GM19397 (cell line): ENCODE data around the gene TMEM127.
"Not testable (repeated sequence)": the region's sequence is repeated elsewhere in the genome, so short reads cannot be mapped to it uniquely, and the experiment has no call there.

Source experiments
- ATAC-seq: cut with Tn5 transposase; IDR thresholded peaks from one replicate; pipeline ENCODE4 v1.9.1; 2021; ENCODE audit warnings: mild to moderate bottlenecking, moderate library complexity; ENCODE audit not compliant: unreplicated experiment

TMEM127 gene

GRCh38 chr2:96241900-96242611 is 23.7 kb downstream of the TMEM127 start:
- ATAC-seq, result peak; percentile 66

GRCh38 chr2:96241227-96241626 is 24.6 kb downstream of the TMEM127 start:
- ATAC-seq, result no peak

GRCh38 chr2:96240341-96241038 is 25.3 kb downstream of the TMEM127 start:
- no peak for ATAC-seq

GRCh38 chr2:96239745-96240264 is 26.0 kb downstream of the TMEM127 start:
- ATAC-seq, result no peak

- no peak for ATAC-seq
Observed at GRCh38 chr2:96239091-96239490, 26.7 kb downstream of the TMEM127 start.

- ATAC-seq, result no peak
Observed at GRCh38 chr2:96238266-96238665, 27.5 kb downstream of the TMEM127 start.

- no peak for ATAC-seq
Observed at GRCh38 chr2:96236882-96237281, 28.9 kb downstream of the TMEM127 start.

- ATAC-seq, result peak; percentile 79
Observed at GRCh38 chr2:96233880-96234316, 31.9 kb downstream of the TMEM127 start.

GRCh38 chr2:96233436-96233835 is 32.4 kb downstream of the TMEM127 start:
- no peak for ATAC-seq

GRCh38 chr2:96231316-96231715 is 34.5 kb downstream of the TMEM127 start:
- ATAC-seq, result no peak

- ATAC-seq, result no peak
Observed at GRCh38 chr2:96225016-96225533, 40.7 kb downstream of the TMEM127 start.

- not testable (repeated sequence) for ATAC-seq
Observed at GRCh38 chr2:96221106-96221505, 44.7 kb downstream of the TMEM127 start.

GRCh38 chr2:96219959-96220358 is 45.8 kb downstream of the TMEM127 start:
- not testable (repeated sequence) for ATAC-seq

GRCh38 chr2:96218508-96219131 is 47.2 kb downstream of the TMEM127 start:
- no peak for ATAC-seq

- ATAC-seq, result no peak
Observed at GRCh38 chr2:96214554-96214953, 51.2 kb downstream of the TMEM127 start.

GRCh38 chr2:96213379-96213778 is 52.4 kb downstream of the TMEM127 start:
- ATAC-seq, result no peak

- no peak for ATAC-seq
Observed at GRCh38 chr2:96212339-96212738, 53.5 kb downstream of the TMEM127 start.

GRCh38 chr2:96209729-96210085 is 56.1 kb downstream of the TMEM127 start:
- no peak for ATAC-seq

GRCh38 chr2:96209011-96209728 is 56.6 kb downstream of the TMEM127 start:
- no peak for ATAC-seq

- peak; percentile 87 for ATAC-seq
Observed at GRCh38 chr2:96208143-96209010, 57.4 kb downstream of the TMEM127 start, which contains the start of gene STARD7. TSS of gene STARD7 (minus strand) at chr2:96208827. CDS start at chr2:96208434, 393 bp downstream.
